HFF-Myc (cell line): ENCODE results near the gene IGSF10.

Source experiments
- DNase-seq: peaks from one replicate; pipeline ENCODE4 v3.0.0-alpha.2; 2011; ENCODE audit warnings: low read depth; ENCODE audit errors: extremely low read depth
- H3K4me3 ChIP-seq: replicated peaks from 2 replicates; pipeline ENCODE4 v1.5.1; 2011; ENCODE audit warnings: low read depth, mild to moderate bottlenecking, control low read depth, low read length
- CTCF ChIP-seq: IDR thresholded peaks from 2 replicates; pipeline ENCODE4 v1.5.1; 2012; ENCODE audit warnings: mild to moderate bottlenecking, low read depth, low read length, control low read depth; ENCODE audit errors: missing control alignments

The IGSF10 gene

GRCh38 chr3:151423091-151423490 lies 37.8 kb downstream of the IGSF10 start:
- no peak for TF ChIP-seq CTCF
- DNase-seq: no peak
- H3K4me3 ChIP-seq: no peak overlapping the region

GRCh38 chr3:151421938-151422337 lies 38.9 kb downstream of the IGSF10 start:
- no peak overlapping the region for H3K4me3 ChIP-seq
- no peak for TF ChIP-seq CTCF
- no peak for DNase-seq

GRCh38 chr3:151419806-151420205 lies 41.1 kb downstream of the IGSF10 start:
- DNase-seq: no peak
- no peak overlapping the region for H3K4me3 ChIP-seq
- no peak for TF ChIP-seq CTCF

GRCh38 chr3:151415289-151415688 lies 45.6 kb downstream of the IGSF10 start:
- no peak for TF ChIP-seq CTCF
- H3K4me3 ChIP-seq: no peak overlapping the region
- DNase-seq: no peak

GRCh38 chr3:151412989-151413388 lies 47.9 kb downstream of the IGSF10 start:
- no peak overlapping the region for H3K4me3 ChIP-seq
- TF ChIP-seq CTCF: peak; percentile 9
- DNase-seq: no peak
